Measurements from ENCODE around the gene NAA35.
"Not testable (repeated sequence)": the region's sequence is repeated elsewhere in the genome, so short reads cannot be mapped to it uniquely, and the experiment has no call there.

Gene NAA35

GRCh38 chr9:85949586-85950335 is 8.8 kb downstream of the NAA35 start:
- no peak for DNase-seq

GRCh38 chr9:85959955-85960354 is 19.0 kb downstream of the NAA35 start:
- no peak for DNase-seq

- DNase-seq, result no peak
Observed at GRCh38 chr9:85960688-85961093, 19.7 kb downstream of the NAA35 start.

- no peak for DNase-seq
Observed at GRCh38 chr9:85964526-85964925, 23.6 kb downstream of the NAA35 start.

- no peak for DNase-seq
Observed at GRCh38 chr9:85964949-85965348, 24.0 kb downstream of the NAA35 start.

- DNase-seq, result no peak
Observed at GRCh38 chr9:85969727-85970126, 28.8 kb downstream of the NAA35 start.

- DNase-seq, result no peak
Observed at GRCh38 chr9:85971731-85972130, 30.8 kb downstream of the NAA35 start.

GRCh38 chr9:85973238-85973637 is 32.3 kb downstream of the NAA35 start:
- DNase-seq, result no peak

GRCh38 chr9:85974055-85974547 is 33.2 kb downstream of the NAA35 start:
- not testable (repeated sequence) for DNase-seq

GRCh38 chr9:85978496-85978895 is 37.5 kb downstream of the NAA35 start:
- no peak for DNase-seq

- DNase-seq, result no peak
Observed at GRCh38 chr9:85981369-85981768, 40.4 kb downstream of the NAA35 start.

- no peak for DNase-seq
Observed at GRCh38 chr9:85984457-85984856, 43.5 kb downstream of the NAA35 start.

- DNase-seq, result no peak
Observed at GRCh38 chr9:85987236-85987635, 46.3 kb downstream of the NAA35 start.

GRCh38 chr9:85994191-85994590 is 53.2 kb downstream of the NAA35 start:
- no peak for DNase-seq

- no peak for DNase-seq
Observed at GRCh38 chr9:85995097-85995496, 54.2 kb downstream of the NAA35 start.

GRCh38 chr9:85995599-85995998 is 54.7 kb downstream of the NAA35 start:
- DNase-seq, result no peak

- no peak for DNase-seq
Observed at GRCh38 chr9:86005253-86005775, 64.4 kb downstream of the NAA35 start.

GRCh38 chr9:86009133-86009532 is 68.2 kb downstream of the NAA35 start:
- no peak for DNase-seq

GRCh38 chr9:86020731-86021130 is 79.8 kb downstream of the NAA35 start:
- DNase-seq, result no peak

- no peak for DNase-seq
Observed at GRCh38 chr9:86021166-86021565, 80.2 kb downstream of the NAA35 start.

GRCh38 chr9:86022687-86023266 is 81.8 kb downstream of the NAA35 start:
- DNase-seq, result no peak

- DNase-seq, result no peak
Observed at GRCh38 chr9:86027767-86028166, 86.8 kb downstream of the NAA35 start.

GRCh38 chr9:86034863-86035734 is 94.2 kb downstream of the NAA35 start:
- no peak for DNase-seq
